Spinal cord (tissue), 10 donors: ENCODE data around the gene CDH13. TPM values are rescaled to one million over a fixed set of nuclear protein-coding genes. Genes with fewer than 3 reads are reported as not detected.

Experiments
- DNase-seq, 6 donors: peaks; one replicate each; pipeline versions ENCODE4 v3.0.0 to v3.0.0-alpha.2; 2013 to 2015; ENCODE audit warnings: low spot score in 6 of 6, low read depth in 4 of 6
- H3K27ac ChIP-seq: one replicate; pipeline ENCODE4 v1.5.1; 2013; ENCODE audit warnings: low read depth, low read length, control low read depth
- H3K27me3 ChIP-seq: one replicate; pipeline ENCODE4 v1.6.1; 2013; ENCODE audit warnings: low read length; ENCODE audit not compliant: control insufficient read depth, insufficient read depth
- H3K36me3 ChIP-seq: one replicate; pipeline ENCODE4 v1.6.1; 2013; ENCODE audit warnings: low read length; ENCODE audit not compliant: control insufficient read depth, insufficient read depth
- H3K4me1 ChIP-seq: one replicate; pipeline ENCODE4 v1.6.1; 2013; ENCODE audit warnings: low read length; ENCODE audit not compliant: control insufficient read depth, insufficient read depth
- H3K4me3 ChIP-seq: one replicate; pipeline ENCODE4 v1.5.1; 2013; ENCODE audit warnings: low read depth, low read length, control low read depth
- H3K9me3 ChIP-seq: one replicate; pipeline ENCODE4 v1.6.1; 2013; ENCODE audit warnings: low read length; ENCODE audit not compliant: control insufficient read depth, insufficient read depth
- WGBS: methylation state at CpG from one replicate; pipeline ENCODE4 v1.1.5; 2013; ENCODE audit warnings: missing lambda C conversion rate; ENCODE audit not compliant: insufficient coverage; 5-methylcytosine and 5-hydroxymethylcytosine counted together
- polyA plus RNA-seq, 2 donors: library from polyadenylated mRNA; unstranded; fragments of 120-200 nt; gene quantifications; one replicate each; pipeline ENCODE4 v1.2.1, GENCODE V29; 2013; ENCODE audit not compliant: insufficient read length in 2 of 2
- total RNA-seq, 2 donors: library from RNA; depleted of rRNA in 1 of 2; stranded (reverse); fragments of 120-200 nt in 1 of 2; fragments of >200 nt in 1 of 2; gene quantifications; one replicate each; pipeline versions ENCODE4 v1.2.3 to v1.2.4, GENCODE V29; 2013 to 2014
- donor health status: healthy.

CDH13 gene
- total and polyA plus RNA-seq, 4 donors, result 34.5 to 82.3 (median 76.4) TPM

- DNase-seq, result no peak
- Histone ChIP-seq H3K27me3 (no peaks in the 10 kb centered on the region), H3K27ac (no peak overlapping the region), H3K4me1 (peaks cover 4% of the 10 kb centered on the region), H3K9me3 (no peaks in the 10 kb centered on the region), H3K4me3 (no peak overlapping the region), H3K36me3 (no peaks in the 10 kb centered on the region)
- 100% methylated on average over 1 of the region's 3 CpGs for WGBS
Measured at GRCh38 chr16:82720414-82720813, 93.6 kb downstream of the CDH13 start.

DNA sequence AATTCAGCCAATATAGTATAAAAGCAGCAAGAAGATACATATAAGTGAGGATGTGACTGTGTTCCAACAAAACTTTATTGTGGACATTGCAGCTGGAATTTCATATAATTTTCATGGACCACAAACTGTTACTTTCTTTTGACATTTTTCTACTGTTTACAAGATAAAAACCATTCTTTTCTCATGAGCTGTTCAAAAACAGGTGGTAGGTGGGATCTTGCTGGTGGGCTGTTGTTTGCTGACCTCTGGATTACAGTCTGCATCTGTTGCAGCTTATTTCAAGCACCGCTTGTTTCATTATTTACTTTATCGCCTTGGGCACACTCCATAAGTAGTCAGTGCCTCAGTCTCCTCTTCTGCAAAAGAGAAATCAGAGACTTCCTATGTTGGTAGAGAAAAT, 99.5 kb downstream of the CDH13 start:
- Histone ChIP-seq H3K9me3 (peaks cover 8% of the 10 kb centered on the region), H3K36me3 (no peaks in the 10 kb centered on the region), H3K4me3 (no peak overlapping the region), H3K27me3 (no peaks in the 10 kb centered on the region), H3K27ac (no peak overlapping the region), H3K4me1 (no peaks in the 10 kb centered on the region)
- no peak for DNase-seq
- WGBS, result no CpG with 5 or more reads among the region's 2 CpGs

DNA sequence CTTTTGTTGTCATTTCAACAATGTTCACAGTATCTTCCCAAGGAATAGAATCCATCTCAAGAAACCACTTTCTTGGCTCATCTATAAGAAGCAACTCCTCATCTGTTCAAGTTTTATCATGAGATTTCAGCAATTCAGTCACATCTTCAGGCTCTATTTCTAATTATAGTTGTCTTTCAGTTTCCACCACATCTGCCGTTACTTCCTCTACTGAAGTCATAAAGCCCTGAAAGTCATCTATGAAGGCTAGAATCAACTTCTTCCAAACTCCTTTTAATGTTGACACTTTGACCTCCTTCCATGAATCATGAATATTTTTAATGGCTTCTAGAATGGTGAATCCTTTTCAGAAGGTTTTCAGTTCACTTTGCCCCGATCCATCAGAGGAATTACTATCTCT, 102.1 kb downstream of the CDH13 start:
- peaks cover 8% of the 10 kb centered on the region for H3K9me3 ChIP-seq
- H3K4me3 ChIP-seq, result no peak overlapping the region
- H3K4me1 ChIP-seq, result no peaks in the 10 kb centered on the region
- no peaks in the 10 kb centered on the region for H3K36me3 ChIP-seq
- no CpG with 5 or more reads among the region's 2 CpGs for WGBS
- H3K27me3 ChIP-seq, result no peaks in the 10 kb centered on the region
- no peak for DNase-seq
- H3K27ac ChIP-seq, result no peak overlapping the region

DNA sequence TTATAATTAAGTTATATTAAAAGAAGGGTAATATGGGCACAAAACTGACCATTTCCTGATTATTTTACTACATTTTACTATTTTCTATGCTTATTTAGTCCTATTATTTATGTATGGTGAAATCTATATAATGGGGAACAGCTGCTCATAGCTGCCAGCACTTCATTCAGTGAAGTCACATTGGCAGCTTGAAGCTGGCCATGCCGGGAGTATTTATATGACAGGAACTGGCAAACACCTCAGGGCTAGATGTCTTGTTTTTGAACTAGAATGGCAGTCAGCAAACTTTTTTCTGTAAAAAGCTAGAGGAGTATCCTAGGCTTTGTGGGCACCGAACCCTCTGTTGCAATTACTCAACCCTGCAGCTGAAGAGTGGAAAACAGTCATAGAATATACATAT, 104.1 kb downstream of the CDH13 start:
- Histone ChIP-seq H3K36me3 (no peaks in the 10 kb centered on the region), H3K4me3 (no peak overlapping the region), H3K27ac (no peak overlapping the region), H3K27me3 (no peaks in the 10 kb centered on the region), H3K9me3 (peaks cover 8% of the 10 kb centered on the region), H3K4me1 (peaks cover 8% of the 10 kb centered on the region)
- DNase-seq, result no peak
- 57% methylated on average over 1 of the region's 2 CpGs for WGBS

GRCh38 chr16:82732461-82732860, 105.7 kb downstream of the CDH13 start:
- WGBS, result 95% methylated on average over 2 of the region's 3 CpGs
- no peak for DNase-seq

DNA sequence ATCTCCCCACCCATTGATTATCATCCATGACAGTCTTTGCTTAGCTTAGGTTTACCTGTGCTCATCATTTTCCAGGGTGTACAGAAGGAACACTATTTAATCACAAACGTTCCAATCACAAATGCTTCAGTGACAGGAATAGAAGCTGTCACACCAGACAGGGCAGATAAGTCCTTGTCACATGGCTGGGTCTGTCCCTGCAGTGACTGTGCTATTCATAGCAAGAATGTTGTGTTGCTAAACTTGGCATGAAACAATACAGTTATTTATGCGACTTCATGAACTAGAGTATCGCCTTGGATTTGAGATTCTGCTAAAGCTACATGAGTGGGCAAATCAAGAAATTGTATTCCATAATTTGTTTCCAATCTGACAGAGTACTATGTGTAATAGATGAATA, 108.4 kb downstream of the CDH13 start:
- WGBS, result 33% methylated on average over 1 of the region's 3 CpGs
- Histone ChIP-seq H3K36me3 (no peaks in the 10 kb centered on the region), H3K4me3 (no peak overlapping the region), H3K27ac (peak overlapping the region; percentile 78), H3K4me1 (peaks cover 8% of the 10 kb centered on the region), H3K27me3 (no peaks in the 10 kb centered on the region), H3K9me3 (no peaks in the 10 kb centered on the region)
- DNase-seq, result peak in 3 of 6 donors; percentile 17 to 73 (median 49)

More at GRCh38 chr16:82732461-82732860, 105.7 kb downstream of the CDH13 start:
- no peak overlapping the region for H3K27ac ChIP-seq
- peaks cover 8% of the 10 kb centered on the region for H3K4me1 ChIP-seq
- H3K27me3 ChIP-seq, result no peaks in the 10 kb centered on the region
- H3K36me3 ChIP-seq, result no peaks in the 10 kb centered on the region
- H3K4me3 ChIP-seq, result no peak overlapping the region
- H3K9me3 ChIP-seq, result peaks cover 8% of the 10 kb centered on the region

DNA sequence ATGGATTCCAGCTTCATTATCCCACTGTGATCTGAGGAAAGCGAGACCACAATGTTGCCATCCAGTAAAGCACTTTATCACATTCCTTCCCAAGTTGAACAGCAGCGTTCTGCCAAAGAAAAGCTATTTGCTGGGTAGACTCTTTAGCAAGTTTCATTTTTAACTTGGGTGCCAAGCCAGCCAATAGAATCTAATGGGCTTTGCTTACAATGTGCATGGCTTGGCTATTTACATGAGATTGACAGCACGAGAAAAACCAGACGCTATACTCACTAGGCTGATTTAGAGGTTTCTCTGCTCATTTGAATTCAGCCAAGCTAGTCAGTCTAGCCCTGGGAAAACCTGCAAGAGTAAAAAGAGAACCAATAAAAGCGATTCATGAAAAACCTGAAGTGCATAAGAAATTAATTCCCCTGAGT, 108.9 kb downstream of the CDH13 start:
- H3K36me3 ChIP-seq, result no peaks in the 10 kb centered on the region
- no peaks in the 10 kb centered on the region for H3K9me3 ChIP-seq
- H3K4me1 ChIP-seq, result peaks cover 8% of the 10 kb centered on the region
- peak overlapping the region; percentile 78 for H3K27ac ChIP-seq
- peak overlapping the region; percentile 4 for H3K4me3 ChIP-seq
- WGBS, result 21% methylated on average over 4 of the region's 5 CpGs
- DNase-seq, result peak in 4 of 6 donors; percentile 55 to 92 (median 72)
- H3K27me3 ChIP-seq, result no peaks in the 10 kb centered on the region

DNA sequence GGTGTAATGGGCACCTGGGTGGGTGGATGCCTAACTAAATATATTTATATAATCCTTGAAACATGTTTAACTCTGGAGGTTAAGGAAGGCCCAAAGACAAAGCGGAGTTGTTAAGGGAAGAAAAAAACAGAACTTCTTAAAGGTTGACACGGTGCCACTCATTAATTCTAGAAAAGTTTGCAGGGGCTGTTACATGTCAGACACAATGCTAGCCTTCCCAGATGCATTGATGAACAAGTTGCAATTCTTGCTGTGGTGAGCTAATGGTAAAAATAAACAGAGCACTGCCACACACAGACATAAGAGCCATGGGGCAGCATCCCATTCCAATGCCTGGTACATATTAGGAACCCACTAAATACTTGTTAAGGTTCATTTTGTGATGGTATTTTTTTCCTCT, 109.5 kb downstream of the CDH13 start:
- Histone ChIP-seq H3K27ac (peak overlapping the region; percentile 78), H3K4me3 (peak overlapping the region; percentile 4), H3K9me3 (no peaks in the 10 kb centered on the region), H3K36me3 (no peaks in the 10 kb centered on the region), H3K27me3 (no peaks in the 10 kb centered on the region), H3K4me1 (peaks cover 8% of the 10 kb centered on the region)
- DNase-seq, result peak in 3 of 6 donors; percentile 12 to 60 (median 49)
- WGBS, result 50% methylated on average over 2 of the region's 2 CpGs

GRCh38 chr16:82738699-82739098, 111.9 kb downstream of the CDH13 start:
- Histone ChIP-seq H3K27me3 (no peaks in the 10 kb centered on the region), H3K4me1 (peaks cover 8% of the 10 kb centered on the region), H3K36me3 (no peaks in the 10 kb centered on the region), H3K4me3 (no peak overlapping the region), H3K9me3 (no peaks in the 10 kb centered on the region), H3K27ac (no peak overlapping the region)
- no peak for DNase-seq
- WGBS, result 83% methylated on average over 1 of the region's 3 CpGs

- no peaks in the 10 kb centered on the region for H3K27me3 ChIP-seq
- H3K36me3 ChIP-seq, result no peaks in the 10 kb centered on the region
- no peak overlapping the region for H3K27ac ChIP-seq
- H3K4me3 ChIP-seq, result no peak overlapping the region
- H3K9me3 ChIP-seq, result no peaks in the 10 kb centered on the region
- H3K4me1 ChIP-seq, result no peaks in the 10 kb centered on the region
- DNase-seq, result no peak
- WGBS, result 0% methylated on average over 1 of the region's 5 CpGs
Measured at GRCh38 chr16:82741073-82741615, 114.4 kb downstream of the CDH13 start.
